C4-2B (cell line): ENCODE measurements around the gene DIPK1A.

Experiments used
- H3K27ac ChIP-seq: fragments of 450-650 bp; 2 replicates; pipeline ENCODE4 v1.5.1; 2017
- ZFX ChIP-seq: fragments of 450-650 bp; IDR thresholded peaks from 2 replicates; pipeline ENCODE4 v1.6.1; 2017
- TF ChIP-seq, protein P1 (sequence below): fragments of 450-650 bp; conservative IDR thresholded peaks from 2 replicates; pipeline ENCODE4 v1.5.1; 2017; ENCODE audit warnings: mild to moderate bottlenecking

DIPK1A gene

DNA sequence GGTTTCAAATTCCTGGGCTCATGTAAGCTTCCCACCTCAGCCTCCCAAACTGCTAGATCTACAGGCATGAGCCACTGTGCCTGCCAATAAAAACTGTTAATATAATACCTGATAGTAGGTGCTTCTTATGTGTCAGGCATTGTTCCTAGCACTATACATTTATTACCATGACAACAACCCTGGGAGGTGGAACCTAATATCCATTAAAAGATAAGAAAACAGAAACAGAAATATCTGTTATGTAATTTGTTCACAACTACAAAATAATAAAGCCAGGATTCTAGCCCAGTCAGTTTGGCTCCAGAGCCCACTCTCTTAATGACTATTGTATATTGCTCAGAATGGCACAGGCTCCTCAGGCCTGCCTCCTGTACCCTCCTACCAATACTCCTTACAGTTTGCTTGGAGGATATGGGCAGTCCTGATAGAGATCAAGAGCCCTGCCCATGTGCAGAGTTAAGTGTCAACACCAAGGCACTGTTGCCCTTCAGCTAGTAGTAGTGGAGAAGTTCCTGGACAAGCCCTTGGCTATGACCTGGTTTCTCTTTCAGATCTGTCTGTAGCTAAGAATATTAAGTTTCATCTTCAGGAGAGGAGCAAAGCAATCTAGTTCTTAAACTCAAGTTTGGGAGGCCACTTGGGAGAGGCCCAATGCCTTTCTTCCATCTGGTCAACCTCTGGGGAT lies 107.0 kb downstream of the DIPK1A start:
- H3K27ac ChIP-seq: no peak overlapping the region
- no peak for TF ChIP-seq ZFX
- TF ChIP-seq, protein P1, sequence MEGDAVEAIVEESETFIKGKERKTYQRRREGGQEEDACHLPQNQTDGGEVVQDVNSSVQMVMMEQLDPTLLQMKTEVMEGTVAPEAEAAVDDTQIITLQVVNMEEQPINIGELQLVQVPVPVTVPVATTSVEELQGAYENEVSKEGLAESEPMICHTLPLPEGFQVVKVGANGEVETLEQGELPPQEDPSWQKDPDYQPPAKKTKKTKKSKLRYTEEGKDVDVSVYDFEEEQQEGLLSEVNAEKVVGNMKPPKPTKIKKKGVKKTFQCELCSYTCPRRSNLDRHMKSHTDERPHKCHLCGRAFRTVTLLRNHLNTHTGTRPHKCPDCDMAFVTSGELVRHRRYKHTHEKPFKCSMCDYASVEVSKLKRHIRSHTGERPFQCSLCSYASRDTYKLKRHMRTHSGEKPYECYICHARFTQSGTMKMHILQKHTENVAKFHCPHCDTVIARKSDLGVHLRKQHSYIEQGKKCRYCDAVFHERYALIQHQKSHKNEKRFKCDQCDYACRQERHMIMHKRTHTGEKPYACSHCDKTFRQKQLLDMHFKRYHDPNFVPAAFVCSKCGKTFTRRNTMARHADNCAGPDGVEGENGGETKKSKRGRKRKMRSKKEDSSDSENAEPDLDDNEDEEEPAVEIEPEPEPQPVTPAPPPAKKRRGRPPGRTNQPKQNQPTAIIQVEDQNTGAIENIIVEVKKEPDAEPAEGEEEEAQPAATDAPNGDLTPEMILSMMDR: no peak

DNA sequence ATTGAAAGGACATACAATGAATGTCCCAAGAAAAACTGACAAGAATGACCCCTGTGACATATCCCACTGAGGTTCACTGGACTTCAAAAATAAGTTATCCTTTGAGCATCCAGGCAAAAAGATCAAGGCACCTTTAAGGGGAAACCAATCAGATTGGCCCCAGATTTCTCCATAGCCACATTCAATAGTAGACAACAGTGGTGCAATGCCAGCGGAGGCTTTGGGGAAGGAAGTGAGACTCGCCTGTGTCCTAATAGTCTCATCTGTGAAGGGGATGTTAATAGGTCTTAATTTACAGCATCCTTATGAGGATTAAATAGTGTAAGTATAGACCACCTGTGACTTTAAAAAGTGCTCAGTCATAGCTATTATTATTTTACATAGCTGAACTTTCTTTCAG lies 108.0 kb downstream of the DIPK1A start:
- TF ChIP-seq, protein P1: no peak
- TF ChIP-seq ZFX: no peak
- no peak overlapping the region for H3K27ac ChIP-seq

DNA sequence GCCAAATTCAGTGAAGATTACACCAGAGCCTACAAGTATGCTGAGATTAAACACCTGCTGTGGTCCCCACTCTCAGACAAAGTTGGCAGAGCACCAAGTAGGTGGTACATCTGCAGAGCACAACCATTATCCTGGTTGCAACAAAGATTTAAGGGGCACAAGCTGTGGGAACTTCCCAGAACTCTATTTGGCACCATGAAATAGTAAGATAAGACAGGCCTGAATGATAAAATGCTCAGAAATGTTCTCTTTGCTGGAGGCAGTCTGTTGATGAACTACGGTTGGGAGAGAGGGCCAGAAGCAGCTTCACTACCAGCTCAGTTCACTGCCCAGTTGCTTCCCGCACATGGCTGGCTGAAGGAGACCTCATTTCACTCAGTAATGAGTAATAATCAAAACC lies 109.5 kb downstream of the DIPK1A start:
- TF ChIP-seq, protein P1: no peak
- no peak for TF ChIP-seq ZFX
- H3K27ac ChIP-seq: no peak overlapping the region

DNA sequence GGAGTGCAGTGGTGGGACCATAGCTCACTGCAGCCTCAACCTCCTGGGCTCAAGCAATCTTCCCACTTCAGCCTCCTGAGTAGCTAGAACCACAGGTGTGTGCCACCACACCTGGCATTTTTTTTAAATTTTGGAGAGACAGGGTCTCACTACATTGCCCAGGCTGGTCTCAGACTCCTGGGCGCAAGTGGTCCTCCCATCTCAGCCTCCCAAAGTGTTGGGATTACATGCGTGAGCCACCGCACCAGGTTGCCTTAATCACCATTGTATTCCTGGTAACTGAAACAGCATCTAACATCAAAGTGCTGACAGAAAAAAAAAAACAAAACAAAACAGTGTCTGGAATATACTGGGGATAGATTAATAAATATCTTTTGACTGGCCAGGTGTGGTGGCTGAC lies 111.2 kb downstream of the DIPK1A start:
- TF ChIP-seq, protein P1: no peak
- TF ChIP-seq ZFX: no peak
- no peak overlapping the region for H3K27ac ChIP-seq

DNA sequence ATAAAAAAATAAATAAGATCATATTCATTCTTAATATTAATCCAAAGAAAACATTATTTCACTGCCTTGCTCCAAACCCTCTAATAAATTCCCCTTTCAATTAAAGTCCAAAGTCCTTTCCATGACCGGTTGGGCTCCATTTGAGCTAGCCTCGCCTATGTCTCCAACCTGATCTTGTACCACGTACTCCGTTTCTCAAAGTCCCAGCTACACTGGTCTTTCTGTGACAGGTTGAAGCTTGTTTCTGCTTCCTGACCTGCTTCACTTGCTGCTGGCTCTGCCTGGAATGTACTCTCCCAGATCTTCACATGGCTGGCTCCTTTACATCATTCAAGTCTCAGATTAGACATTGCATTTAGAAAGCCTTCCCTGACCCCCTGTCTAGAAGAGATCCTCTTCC lies 113.1 kb downstream of the DIPK1A start:
- no peak overlapping the region for H3K27ac ChIP-seq
- no peak for TF ChIP-seq ZFX
- TF ChIP-seq, protein P1: no peak

DNA sequence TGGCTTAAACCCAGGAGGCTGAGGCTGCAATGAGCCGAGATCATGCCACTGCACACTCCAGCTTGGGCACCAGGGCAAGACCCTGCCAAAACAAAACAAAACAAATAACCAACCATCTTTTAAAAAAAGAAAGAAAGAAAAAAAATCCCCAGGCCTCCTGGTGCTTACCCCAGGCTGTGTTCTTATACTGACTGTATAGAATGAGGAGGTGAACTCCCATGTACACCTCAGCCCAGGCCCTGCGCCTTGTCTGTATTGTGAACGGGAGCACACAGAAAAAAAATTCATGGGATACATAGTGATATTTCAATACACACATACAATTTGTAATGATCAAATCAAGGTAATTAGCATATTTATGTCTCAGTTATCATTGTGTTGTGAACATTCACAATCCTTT lies 115.4 kb downstream of the DIPK1A start:
- TF ChIP-seq, protein P1: no peak
- no peak for TF ChIP-seq ZFX
- H3K27ac ChIP-seq: no peak overlapping the region

DNA sequence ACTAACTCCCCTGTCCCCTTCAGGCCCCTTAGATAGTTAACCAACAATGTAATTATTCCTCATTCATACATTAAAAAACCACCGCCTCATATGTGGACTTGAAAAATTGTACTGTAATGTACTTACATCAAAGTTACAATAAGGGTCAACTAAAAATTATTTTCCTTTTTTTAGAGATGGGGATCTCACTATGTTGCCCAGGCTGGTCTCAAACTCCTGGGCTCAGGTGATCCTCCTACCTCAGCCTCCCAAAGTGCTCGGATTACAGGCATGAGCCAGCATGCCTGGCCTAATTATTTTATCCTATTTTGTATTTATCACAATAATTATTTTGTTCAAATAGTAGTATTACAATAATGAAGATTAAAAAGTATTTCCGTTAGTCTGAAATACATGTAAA lies 116.8 kb downstream of the DIPK1A start:
- H3K27ac ChIP-seq: no peak overlapping the region
- no peak for TF ChIP-seq ZFX
- TF ChIP-seq, protein P1: no peak
